Neuronal stem cell (in vitro differentiated cells): ENCODE data around the gene C1QTNF9B.
A peak's percentile ranks its signal among the peaks of the same experiment; 100 is the strongest.

Experiments used
- DNase-seq: peaks from one replicate; pipeline ENCODE4 v3.0.0-alpha.2; 2013; ENCODE audit warnings: low spot score
- H2AFZ ChIP-seq: one replicate; pipeline ENCODE4 v1.6.1; 2013; ENCODE audit warnings: mild to moderate bottlenecking, low read length, inconsistent platforms
- H2AK5ac ChIP-seq: 2 replicates; pipeline ENCODE4 v1.6.1; 2013; ENCODE audit warnings: low read depth, mild to moderate bottlenecking, inconsistent platforms, low read length, moderate library complexity, mixed read lengths
- H2BK120ac ChIP-seq: 2 replicates; pipeline ENCODE4 v1.6.1; 2013; ENCODE audit warnings: low read depth, mild to moderate bottlenecking, inconsistent platforms, low read length, moderate library complexity, mixed read lengths
- H2BK12ac ChIP-seq: one replicate; pipeline ENCODE4 v1.6.1; 2013; ENCODE audit warnings: low read length, inconsistent platforms
- H2BK15ac ChIP-seq: 2 replicates; pipeline ENCODE4 v1.6.1; 2013; ENCODE audit warnings: mild to moderate bottlenecking, low read length, inconsistent platforms, mixed read lengths
- H2BK5ac ChIP-seq: one replicate; pipeline ENCODE4 v1.6.1; 2013; ENCODE audit warnings: inconsistent platforms, mild to moderate bottlenecking, low read length, moderate library complexity
- H3K14ac ChIP-seq: one replicate; pipeline ENCODE4 v1.6.1; 2013; ENCODE audit warnings: low read length, inconsistent platforms
- H3K18ac ChIP-seq: 2 replicates; pipeline ENCODE4 v1.6.1; 2013; ENCODE audit warnings: low read length, inconsistent platforms
- H3K23ac ChIP-seq: 2 replicates; pipeline ENCODE4 v1.6.1; 2013; ENCODE audit warnings: low read depth, mild to moderate bottlenecking, mixed read lengths, low read length, inconsistent platforms; ENCODE audit not compliant: poor library complexity
- H3K27ac ChIP-seq: replicated peaks from 3 replicates; pipeline ENCODE4 v1.5.1; 2013; ENCODE audit warnings: low read length, inconsistent platforms
- H3K27me3 ChIP-seq, 3 experiments: 2 replicates each; pipeline ENCODE4 v1.6.1; 2013; ENCODE audit warnings: low read length in 3 of 3, mild to moderate bottlenecking in 2 of 3, inconsistent platforms in 1 of 3, low read depth in 1 of 3, mixed read lengths in 1 of 3, moderate library complexity in 1 of 3; ENCODE audit not compliant: control insufficient read depth in 3 of 3, insufficient read depth in 3 of 3
- H3K36me3 ChIP-seq, 2 donors: replicated peaks in 1 of 2; 2 replicates each; pipeline ENCODE4 v1.6.1; 2013; ENCODE audit warnings: low read length in 2 of 2; ENCODE audit not compliant: control insufficient read depth in 2 of 2, insufficient read depth in 2 of 2
- H3K4ac ChIP-seq: 2 replicates; pipeline ENCODE4 v1.6.1; 2013; ENCODE audit warnings: inconsistent platforms, mild to moderate bottlenecking, low read length, moderate library complexity
- H3K4me1 ChIP-seq, 2 donors: 1 replicate in 1 of 2; 2 replicates in 1 of 2; pipeline ENCODE4 v1.6.1; 2013; ENCODE audit warnings: low read length in 2 of 2, low read depth in 1 of 2; ENCODE audit not compliant: control insufficient read depth in 2 of 2, insufficient read depth in 1 of 2
- H3K4me2 ChIP-seq: one replicate; pipeline ENCODE4 v1.6.1; 2013; ENCODE audit warnings: mild to moderate bottlenecking, low read length, inconsistent platforms; ENCODE audit not compliant: insufficient read depth, poor library complexity, severe bottlenecking
- H3K4me3 ChIP-seq, 2 donors: 2 replicates each; pipeline ENCODE4 v1.5.1; 2013; ENCODE audit warnings: low read length in 2 of 2, mild to moderate bottlenecking in 2 of 2, inconsistent platforms in 1 of 2, moderate library complexity in 1 of 2
- H3K79me1 ChIP-seq: one replicate; pipeline ENCODE4 v1.6.1; 2013; ENCODE audit warnings: low read depth, mild to moderate bottlenecking, inconsistent platforms, low read length, moderate library complexity
- H3K9ac ChIP-seq: one replicate; pipeline ENCODE4 v1.6.1; 2013; ENCODE audit warnings: mild to moderate bottlenecking, low read depth, low read length, inconsistent platforms; ENCODE audit not compliant: poor library complexity
- H3K9me3 ChIP-seq, 2 donors: replicated peaks in 1 of 2; 2 replicates each; pipeline versions ENCODE3 to v1.6.1; 2013; ENCODE audit warnings: low read length in 2 of 2, mild to moderate bottlenecking in 2 of 2, inconsistent platforms in 1 of 2, low read depth in 1 of 2, mixed read lengths in 1 of 2, moderate library complexity in 1 of 2; ENCODE audit not compliant: control insufficient read depth in 2 of 2, insufficient read depth in 1 of 2
- H4K8ac ChIP-seq: one replicate; pipeline ENCODE4 v1.6.1; 2013; ENCODE audit warnings: low read depth, mild to moderate bottlenecking, inconsistent platforms, low read length, moderate library complexity
- H4K91ac ChIP-seq: one replicate; pipeline ENCODE4 v1.6.1; 2013; ENCODE audit warnings: low read length, low read depth, mild to moderate bottlenecking, inconsistent platforms; ENCODE audit not compliant: poor library complexity
- WGBS, 2 donors: extraction: QIAGEN DNeasy Blood & Tissue Kit; methylation state at CpG; one replicate each; pipeline ENCODE4 v1.1.7; 2013; ENCODE audit warnings: missing lambda C conversion rate in 2 of 2, mixed read lengths in 1 of 2; ENCODE audit not compliant: insufficient read length in 2 of 2, insufficient replicate concordance in 1 of 2; ENCODE audit errors: extremely low coverage in 2 of 2; 5-methylcytosine and 5-hydroxymethylcytosine counted together

Gene C1QTNF9B

GRCh38 chr13:23850134-23850533 lies 47.2 kb downstream of the C1QTNF9B start:
- H3K23ac ChIP-seq, result no peak overlapping the region
- no peak overlapping the region for H4K8ac ChIP-seq
- no peak overlapping the region for H4K91ac ChIP-seq
- H3K27me3 ChIP-seq, result peaks cover 0 to 2% (median 0%) of the 10 kb centered on the region in 3 experiments
- no peak overlapping the region for H3K4me2 ChIP-seq
- no peak overlapping the region for H3K14ac ChIP-seq
- no peak overlapping the region for H2BK15ac ChIP-seq
- H3K9me3 ChIP-seq, result no peaks in the 10 kb centered on the region
- no peak overlapping the region for H2BK12ac ChIP-seq
- WGBS, 2 donors, result no CpG with 5 or more reads among the region's 1 CpG
- H3K4me3 ChIP-seq, result no peak overlapping the region
- H2BK120ac ChIP-seq, result no peak overlapping the region
- no peak overlapping the region for H3K4ac ChIP-seq
- no peak overlapping the region for H2BK5ac ChIP-seq
- H3K79me1 ChIP-seq, result no peaks in the 10 kb centered on the region
- no peak overlapping the region for H2AK5ac ChIP-seq
- no peak for DNase-seq
- no peak overlapping the region for H3K27ac ChIP-seq
- H3K4me1 ChIP-seq, result no peaks in the 10 kb centered on the region
- H2AFZ ChIP-seq, result no peak overlapping the region
- no peak overlapping the region for H3K18ac ChIP-seq
- H3K9ac ChIP-seq, result no peak overlapping the region
- no peaks in the 10 kb centered on the region for H3K36me3 ChIP-seq

GRCh38 chr13:23849670-23850069 lies 47.6 kb downstream of the C1QTNF9B start:
- WGBS, 2 donors, result no CpG with 5 or more reads among the region's 2 CpGs
- no peak for DNase-seq
- H3K4me3 ChIP-seq, result no peak overlapping the region

GRCh38 chr13:23848646-23849141 lies 48.6 kb downstream of the C1QTNF9B start:
- no peak overlapping the region for H2AFZ ChIP-seq
- no peaks in the 10 kb centered on the region for H3K9me3 ChIP-seq
- H3K4ac ChIP-seq, result no peak overlapping the region
- H2BK12ac ChIP-seq, result no peak overlapping the region
- H2BK5ac ChIP-seq, result peak overlapping the region; percentile 22
- H2BK15ac ChIP-seq, result no peak overlapping the region
- DNase-seq, result no peak
- no peak overlapping the region for H2BK120ac ChIP-seq
- H3K9ac ChIP-seq, result no peak overlapping the region
- H3K23ac ChIP-seq, result no peak overlapping the region
- H3K79me1 ChIP-seq, result no peaks in the 10 kb centered on the region
- no peak overlapping the region for H3K4me2 ChIP-seq
- H3K18ac ChIP-seq, result peak overlapping the region; percentile 77
- no peak overlapping the region for H4K8ac ChIP-seq
- H2AK5ac ChIP-seq, result no peak overlapping the region
- no CpG with 5 or more reads among the region's 8 CpGs for WGBS, 2 donors
- no peak overlapping the region for H3K4me3 ChIP-seq
- H3K27me3 ChIP-seq, result peaks cover 0 to 2% (median 0%) of the 10 kb centered on the region in 3 experiments
- H3K4me1 ChIP-seq, result peaks cover 0 to 3% of the 10 kb centered on the region in 2 donors
- no peak overlapping the region for H3K14ac ChIP-seq
- no peak overlapping the region for H3K27ac ChIP-seq
- no peaks in the 10 kb centered on the region for H3K36me3 ChIP-seq
- no peak overlapping the region for H4K91ac ChIP-seq

More at GRCh38 chr13:23849670-23850069, 47.6 kb downstream of the C1QTNF9B start:
- Histone ChIP-seq H2BK120ac (no peak overlapping the region), H4K91ac (no peak overlapping the region), H2BK5ac (no peak overlapping the region), H3K27ac (no peak overlapping the region), H3K18ac (no peak overlapping the region), H4K8ac (no peak overlapping the region), H3K9ac (no peak overlapping the region), H2AK5ac (no peak overlapping the region), H3K36me3 (no peaks in the 10 kb centered on the region), H3K9me3 (no peaks in the 10 kb centered on the region), H3K23ac (no peak overlapping the region), H3K79me1 (no peaks in the 10 kb centered on the region), H2BK15ac (no peak overlapping the region), H3K27me3 (peaks cover 0 to 2% (median 0%) of the 10 kb centered on the region in 3 experiments), H2BK12ac (no peak overlapping the region), H3K4ac (no peak overlapping the region), H3K4me2 (no peak overlapping the region), H3K14ac (no peak overlapping the region), H2AFZ (no peak overlapping the region), H3K4me1 (no peaks in the 10 kb centered on the region)

GRCh38 chr13:23848019-23848418 lies 49.3 kb downstream of the C1QTNF9B start:
- Histone ChIP-seq H3K27ac (no peak overlapping the region), H2BK5ac (no peak overlapping the region), H3K36me3 (no peaks in the 10 kb centered on the region), H3K9me3 (no peaks in the 10 kb centered on the region), H2BK120ac (no peak overlapping the region), H3K79me1 (no peaks in the 10 kb centered on the region), H2BK15ac (no peak overlapping the region), H3K23ac (no peak overlapping the region), H3K9ac (no peak overlapping the region), H2BK12ac (no peak overlapping the region), H4K91ac (no peak overlapping the region), H3K18ac (no peak overlapping the region), H3K4me3 (no peak overlapping the region), H3K4me2 (no peak overlapping the region), H4K8ac (no peak overlapping the region), H3K4ac (no peak overlapping the region), H3K27me3 (peaks cover 0 to 2% (median 0%) of the 10 kb centered on the region in 3 experiments), H3K14ac (no peak overlapping the region), H2AFZ (no peak overlapping the region), H2AK5ac (no peak overlapping the region), H3K4me1 (peaks cover 3 to 6% of the 10 kb centered on the region in 2 donors)
- WGBS, 2 donors, result no CpG with 5 or more reads among the region's 2 CpGs
- DNase-seq, result no peak
